ENCODE results near the gene SDHC.
"Not testable (repeated sequence)": the region's sequence is repeated elsewhere in the genome, so short reads cannot be mapped to it uniquely, and the experiment has no call there.

SDHC gene

GRCh38 chr1:161378014-161378413, 63.8 kb downstream of the SDHC start:
- no peaks in the 10 kb centered on the region for H3K27me3 ChIP-seq (ENCODE audit: insufficient read depth, low read depth, severe bottlenecking)
- no peak for DNase-seq
- no peak for TF ChIP-seq CTCF (IDR thresholded peaks at IDR 0.05; ENCODE audit: low read depth, low read length)
- no peaks in the 10 kb centered on the region for H3K36me3 ChIP-seq
- no peak overlapping the region for H3K27ac ChIP-seq
- no peaks in the 10 kb centered on the region for H3K9me3 ChIP-seq (ENCODE audit: severe bottlenecking)
- no peak overlapping the region for H3K4me3 ChIP-seq (ENCODE audit: low read depth, low read length)

- H3K36me3 ChIP-seq = no peaks in the 10 kb centered on the region
- no peak for DNase-seq
- no peaks in the 10 kb centered on the region for H3K27me3 ChIP-seq (ENCODE audit: insufficient read depth, low read depth, severe bottlenecking)
- no peak overlapping the region for H3K27ac ChIP-seq
- no peaks in the 10 kb centered on the region for H3K9me3 ChIP-seq (ENCODE audit: severe bottlenecking)
- no peak overlapping the region for H3K4me3 ChIP-seq (ENCODE audit: low read depth, low read length)
- TF ChIP-seq CTCF (IDR thresholded peaks at IDR 0.05; ENCODE audit: low read depth, low read length) = no peak
These were observed 64.9 kb downstream of the SDHC start for GRCh38 chr1:161379071-161379470.

- Histone ChIP-seq H3K4me3 (ENCODE audit: low read depth, low read length) (no peak overlapping the region), H3K9me3 (ENCODE audit: severe bottlenecking) (no peaks in the 10 kb centered on the region), H3K27me3 (ENCODE audit: insufficient read depth, low read depth, severe bottlenecking) (no peaks in the 10 kb centered on the region), H3K36me3 (no peaks in the 10 kb centered on the region), H3K27ac (no peak overlapping the region)
- TF ChIP-seq CTCF (IDR thresholded peaks at IDR 0.05; ENCODE audit: low read depth, low read length) = no peak
- DNase-seq = no peak
These were observed 67.5 kb downstream of the SDHC start for GRCh38 chr1:161381707-161382106.

DNA sequence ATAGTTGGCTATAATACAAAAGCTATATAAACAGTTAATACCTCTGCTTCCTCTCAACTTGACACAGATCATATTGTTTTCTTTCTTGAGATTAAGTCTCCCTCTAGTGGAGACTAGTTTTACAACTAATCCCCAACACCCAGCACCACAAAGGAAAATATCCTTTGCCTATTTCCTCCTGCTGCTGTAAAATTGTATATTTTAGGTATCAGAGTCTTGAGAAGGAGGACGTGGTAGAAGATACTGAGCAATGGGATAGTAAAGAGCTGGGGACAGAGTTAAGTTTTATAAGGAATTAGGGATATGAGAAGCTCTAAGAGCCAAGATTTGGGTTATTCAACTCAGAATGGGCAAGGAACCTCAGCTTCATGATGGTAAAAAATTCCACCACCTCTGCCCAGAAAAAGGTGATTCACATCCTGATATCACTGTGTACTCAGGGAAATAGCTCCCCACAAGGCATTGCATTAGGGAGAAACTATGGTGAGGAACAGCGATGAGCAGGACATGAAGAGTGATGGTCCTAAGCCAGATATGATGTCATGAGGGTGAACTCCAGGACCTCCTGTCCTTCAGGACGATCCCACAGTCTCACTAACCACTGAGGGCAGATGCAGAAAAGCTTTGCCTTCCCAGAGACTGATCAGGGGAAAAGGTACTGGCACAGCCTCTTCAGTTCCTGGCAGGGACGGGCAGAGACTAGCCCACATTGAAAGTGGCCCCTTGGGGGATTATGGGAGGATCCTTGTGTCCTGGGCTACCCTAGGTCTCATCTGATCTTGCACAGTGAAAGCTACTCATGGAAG, 68.2 kb downstream of the SDHC start:
- no peak overlapping the region for H3K4me3 ChIP-seq (ENCODE audit: low read depth, low read length)
- peak; percentile 40 for DNase-seq
- no peaks in the 10 kb centered on the region for H3K27me3 ChIP-seq (ENCODE audit: insufficient read depth, low read depth, severe bottlenecking)
- H3K9me3 ChIP-seq (ENCODE audit: severe bottlenecking) = no peaks in the 10 kb centered on the region
- no peak overlapping the region for H3K27ac ChIP-seq
- H3K36me3 ChIP-seq = no peaks in the 10 kb centered on the region
- TF ChIP-seq CTCF (IDR thresholded peaks at IDR 0.05; ENCODE audit: low read depth, low read length) = peak; percentile 39; the same call in 1 of the 2 replicates

DNA sequence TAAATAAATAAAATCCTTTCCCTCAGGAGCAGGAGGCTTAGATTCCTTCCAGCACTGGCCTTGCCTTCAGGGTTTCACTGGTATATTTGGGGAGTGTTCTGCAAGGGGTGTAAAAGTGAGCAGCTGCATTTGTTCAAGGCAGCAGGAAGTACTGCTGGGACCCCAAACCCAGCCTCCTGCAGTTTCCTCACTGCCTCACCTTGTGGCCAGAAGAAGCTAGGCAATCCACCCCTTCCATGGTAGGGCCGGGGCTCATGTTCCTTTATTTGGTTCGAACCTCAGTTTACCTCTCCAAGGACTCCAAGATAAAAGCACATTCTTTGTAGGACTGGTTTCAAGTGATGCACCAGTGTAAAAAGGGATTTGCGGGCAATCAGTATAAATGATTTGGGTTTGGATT, 74.5 kb downstream of the SDHC start:
- TF ChIP-seq CTCF (IDR thresholded peaks at IDR 0.05; ENCODE audit: low read depth, low read length) = peak; percentile 38; the same call in 1 of the 2 replicates
- H3K9me3 ChIP-seq (ENCODE audit: severe bottlenecking) = no peaks in the 10 kb centered on the region
- no peaks in the 10 kb centered on the region for H3K36me3 ChIP-seq
- H3K27me3 ChIP-seq (ENCODE audit: insufficient read depth, low read depth, severe bottlenecking) = no peaks in the 10 kb centered on the region
- no peak overlapping the region for H3K27ac ChIP-seq
- DNase-seq = no peak
- H3K4me3 ChIP-seq (ENCODE audit: low read depth, low read length) = no peak overlapping the region

GRCh38 chr1:161389158-161389557, 75.0 kb downstream of the SDHC start:
- H3K36me3 ChIP-seq; H3K27me3 ChIP-seq (ENCODE audit: insufficient read depth, low read depth, severe bottlenecking); H3K9me3 ChIP-seq (ENCODE audit: severe bottlenecking): not testable (repeated sequence)
- DNase-seq = peak; percentile 7
- Histone ChIP-seq H3K4me3 (ENCODE audit: low read depth, low read length) (peak overlapping the region; percentile 68), H3K27ac (peak overlapping the region; percentile 67)

Measured in WERI-Rb-1 (cell line).